Thoracic aorta (tissue), 2 donors: Measurements from ENCODE around the gene RANBP1. TPM values are rescaled to one million over a fixed set of nuclear protein-coding genes. Genes with fewer than 3 reads are reported as not detected.

ENCODE experiments used
- ATAC-seq: fragments of 150-250 bp; one replicate; pipeline ENCODE4 v1.8.0; 2017; ENCODE audit warnings: low read depth; ENCODE audit not compliant: insufficient number of reproducible peaks, low FRiP score
- DNase-seq: peaks from one replicate; pipeline ENCODE4 v3.0.0-alpha.2; 2020; ENCODE audit warnings: low spot score
- H3K27ac ChIP-seq, 2 donors: fragments of 200-600 bp; sonication (generic); 1 replicate in 1 of 2; 2 replicates in 1 of 2; pipeline ENCODE4 v1.5.1; 2016; ENCODE audit warnings: mild to moderate bottlenecking in 2 of 2, moderate library complexity in 2 of 2
- H3K27me3 ChIP-seq: fragments of 200-600 bp; sonication (generic); replicated peaks from 2 replicates; pipeline ENCODE4 v1.6.0; 2016; ENCODE audit warnings: mild to moderate bottlenecking; ENCODE audit not compliant: insufficient read depth
- H3K36me3 ChIP-seq: fragments of 200-600 bp; sonication (generic); one replicate; pipeline ENCODE4 v1.5.1; 2016
- H3K4me1 ChIP-seq, 2 donors: fragments of 200-600 bp; sonication (generic); 1 replicate in 1 of 2; 2 replicates in 1 of 2; pipeline versions ENCODE4 v1.5.1 to v1.6.0; 2016; ENCODE audit warnings: low read depth in 2 of 2, mild to moderate bottlenecking in 1 of 2; ENCODE audit not compliant: control insufficient read depth in 1 of 2
- H3K4me3 ChIP-seq: fragments of 200-600 bp; sonication (generic); 2 replicates; pipeline ENCODE4 v1.5.1; 2016; ENCODE audit warnings: mild to moderate bottlenecking
- H3K9me3 ChIP-seq: fragments of 200-600 bp; sonication (generic); 2 replicates; pipeline ENCODE4 v1.5.1; 2016
- CTCF ChIP-seq: fragments of 200-600 bp; sonication (generic); IDR thresholded peaks from one replicate; pipeline ENCODE4 v1.5.1; 2019; ENCODE audit warnings: antibody characterized with exemption
- total RNA-seq, 2 donors: library from RNA; depleted of rRNA; stranded (reverse); fragments of >200 nt; gene quantifications; one replicate each; pipeline versions ENCODE4 v1.1.0 to v1.2.3, GENCODE V29; 2016

RANBP1 gene
- total RNA-seq, 2 donors from 2014 or later = 130 to 140 TPM

GRCh38 chr22:20110359-20110985, 5.4 kb upstream of the RANBP1 start:
- no peaks in the 10 kb centered on the region for H3K27me3 ChIP-seq
- no peaks in the 10 kb centered on the region for H3K9me3 ChIP-seq
- DNase-seq (no peak), ATAC-seq (no peak)
- peaks cover 0 to 4% of the 10 kb centered on the region in 2 donors for H3K4me1 ChIP-seq
- no peak overlapping the region for H3K4me3 ChIP-seq
- TF ChIP-seq CTCF = no peak
- no peak overlapping the region for H3K27ac ChIP-seq
- H3K36me3 ChIP-seq = peaks cover 69% of the 10 kb centered on the region

- DNase-seq (no peak), ATAC-seq (no peak)
- peaks cover 63% of the 10 kb centered on the region for H3K36me3 ChIP-seq
- no peaks in the 10 kb centered on the region for H3K27me3 ChIP-seq
- no peak overlapping the region for H3K4me3 ChIP-seq
- no peak for TF ChIP-seq CTCF
- no peaks in the 10 kb centered on the region for H3K9me3 ChIP-seq
- H3K4me1 ChIP-seq = peaks cover 5 to 11% of the 10 kb centered on the region in 2 donors
- no peak overlapping the region for H3K27ac ChIP-seq
Measured at GRCh38 chr22:20111045-20111688, 4.7 kb upstream of the RANBP1 start.

GRCh38 chr22:20111689-20112622, 3.9 kb upstream of the RANBP1 start:
- DNase-seq (no peak), ATAC-seq (no peak)
- H3K9me3 ChIP-seq = no peaks in the 10 kb centered on the region
- H3K27ac ChIP-seq = no peak overlapping the region
- no peaks in the 10 kb centered on the region for H3K27me3 ChIP-seq
- no peak for TF ChIP-seq CTCF
- H3K4me3 ChIP-seq = no peak overlapping the region
- peaks cover 9 to 15% of the 10 kb centered on the region in 2 donors for H3K4me1 ChIP-seq
- H3K36me3 ChIP-seq = peaks cover 55% of the 10 kb centered on the region

- H3K9me3 ChIP-seq = no peaks in the 10 kb centered on the region
- ATAC-seq (no peak), DNase-seq (no peak)
- H3K4me1 ChIP-seq = peaks cover 9 to 16% of the 10 kb centered on the region in 2 donors
- H3K36me3 ChIP-seq = peaks cover 47% of the 10 kb centered on the region
- no peak overlapping the region for H3K27ac ChIP-seq
- TF ChIP-seq CTCF = no peak
- H3K4me3 ChIP-seq = no peak overlapping the region
- H3K27me3 ChIP-seq = no peaks in the 10 kb centered on the region
Measured at GRCh38 chr22:20112623-20113511, 3.0 kb upstream of the RANBP1 start.
